ENCODE data around the gene RPTOR.
"Not testable (repeated sequence)": the region's sequence is repeated elsewhere in the genome, so short reads cannot be mapped to it uniquely, and the experiment has no call there.

DNA sequence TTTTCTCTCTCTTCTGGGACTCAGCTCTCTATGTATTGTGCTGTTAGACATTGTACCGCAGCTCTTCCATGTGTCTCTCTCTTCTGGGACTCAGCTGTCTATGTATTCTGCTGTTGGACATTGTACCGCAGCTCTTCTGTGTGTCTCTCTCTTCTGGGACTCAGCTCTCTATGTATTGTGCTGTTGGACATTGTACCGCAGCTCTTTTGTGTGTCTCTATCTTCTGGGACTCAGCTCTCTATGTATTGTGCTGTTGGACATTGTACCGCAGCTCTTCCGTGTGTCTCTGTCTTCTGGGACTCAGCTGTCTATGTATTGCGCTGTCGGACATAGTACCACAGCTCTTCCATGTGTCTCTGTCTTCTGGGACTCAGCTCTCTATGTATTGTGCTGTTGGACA is 84.2 kb downstream of the RPTOR start:
- TF ChIP-seq, protein P1, sequence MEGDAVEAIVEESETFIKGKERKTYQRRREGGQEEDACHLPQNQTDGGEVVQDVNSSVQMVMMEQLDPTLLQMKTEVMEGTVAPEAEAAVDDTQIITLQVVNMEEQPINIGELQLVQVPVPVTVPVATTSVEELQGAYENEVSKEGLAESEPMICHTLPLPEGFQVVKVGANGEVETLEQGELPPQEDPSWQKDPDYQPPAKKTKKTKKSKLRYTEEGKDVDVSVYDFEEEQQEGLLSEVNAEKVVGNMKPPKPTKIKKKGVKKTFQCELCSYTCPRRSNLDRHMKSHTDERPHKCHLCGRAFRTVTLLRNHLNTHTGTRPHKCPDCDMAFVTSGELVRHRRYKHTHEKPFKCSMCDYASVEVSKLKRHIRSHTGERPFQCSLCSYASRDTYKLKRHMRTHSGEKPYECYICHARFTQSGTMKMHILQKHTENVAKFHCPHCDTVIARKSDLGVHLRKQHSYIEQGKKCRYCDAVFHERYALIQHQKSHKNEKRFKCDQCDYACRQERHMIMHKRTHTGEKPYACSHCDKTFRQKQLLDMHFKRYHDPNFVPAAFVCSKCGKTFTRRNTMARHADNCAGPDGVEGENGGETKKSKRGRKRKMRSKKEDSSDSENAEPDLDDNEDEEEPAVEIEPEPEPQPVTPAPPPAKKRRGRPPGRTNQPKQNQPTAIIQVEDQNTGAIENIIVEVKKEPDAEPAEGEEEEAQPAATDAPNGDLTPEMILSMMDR (conservative IDR thresholded peaks at IDR 0.05 in 1 of 2, IDR thresholded peaks at IDR 0.05 in 1 of 2; ENCODE audit: low read depth in 1 of 2, low read length in 2 of 2) = not testable (repeated sequence)
- TF ChIP-seq EZH2 (IDR thresholded peaks at IDR 0.05; ENCODE audit: low read length, missing control alignments) = not testable (repeated sequence)
